HT-29 (cell line): ENCODE results near the gene PKM. TPM values are rescaled to one million over a fixed set of nuclear protein-coding genes. Genes with fewer than 3 reads are reported as not detected.

ENCODE experiments used
- DNase-seq: peaks from one replicate; pipeline ENCODE4 v3.0.0-alpha.2; 2015; ENCODE audit warnings: low spot score
- total RNA-seq: library from RNA; depleted of rRNA; stranded (reverse); fragments of >200 nt; shearing (Covaris generic); gene quantifications from 2 replicates; pipeline ENCODE4 v1.2.3, GENCODE V29; 2014; rRNA removed

The PKM gene
- total RNA-seq, 1 experiment from 2014 or later: 1,702 TPM

DNA sequence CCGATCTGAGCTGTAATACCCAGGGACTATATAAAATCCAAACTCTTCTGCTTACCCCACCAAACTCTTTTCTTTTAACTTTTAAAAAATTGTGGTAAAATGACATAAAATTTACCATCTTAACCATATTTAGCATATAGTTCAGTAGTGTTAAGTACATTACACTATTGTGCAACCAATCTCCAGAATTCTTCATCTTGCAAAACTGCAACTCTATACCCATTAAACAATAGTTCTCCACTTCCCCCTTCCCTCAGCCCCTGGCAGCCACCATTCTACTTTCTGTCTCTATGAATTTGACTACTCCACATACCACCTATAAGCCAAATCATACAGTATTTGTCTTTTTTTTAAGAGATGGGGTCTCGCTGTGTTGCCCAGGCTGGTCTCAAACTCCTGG is 74.1 kb downstream of the PKM start:
- DNase-seq: no peak

- peak; percentile 98 for DNase-seq
Observed at GRCh38 chr15:72155635-72156616, 75.1 kb downstream of the PKM start.

DNA sequence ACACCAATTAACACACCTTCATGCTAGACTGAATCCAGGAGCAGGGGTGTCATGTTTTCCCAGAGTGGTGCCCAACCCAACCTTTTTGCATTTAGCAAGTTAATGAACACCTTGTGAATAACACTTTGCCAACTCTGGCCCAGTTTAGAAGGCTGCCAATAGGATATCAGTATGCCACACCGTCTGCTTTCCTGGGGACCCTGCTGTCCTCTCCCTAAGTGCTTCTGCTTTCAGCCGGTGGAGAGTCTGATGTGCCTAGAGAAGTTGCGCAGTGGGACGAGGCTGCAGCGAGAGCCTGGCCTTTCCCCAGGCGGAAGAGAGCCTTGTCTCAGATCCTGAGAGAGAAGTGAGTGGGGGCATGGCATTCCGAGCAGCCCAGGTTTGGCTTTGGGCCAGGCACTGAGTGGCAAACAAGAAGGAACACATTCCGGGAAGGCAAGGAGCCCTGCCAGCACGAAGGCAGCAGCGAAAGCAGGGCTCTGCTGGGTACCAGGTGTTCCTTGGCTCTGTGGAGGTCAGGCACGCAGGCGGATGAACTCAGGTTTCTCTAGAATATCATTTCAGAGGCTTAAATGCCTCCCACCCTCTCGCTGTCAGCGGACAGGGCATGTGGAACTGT is 75.9 kb downstream of the PKM start:
- DNase-seq: peak; percentile 94

DNA sequence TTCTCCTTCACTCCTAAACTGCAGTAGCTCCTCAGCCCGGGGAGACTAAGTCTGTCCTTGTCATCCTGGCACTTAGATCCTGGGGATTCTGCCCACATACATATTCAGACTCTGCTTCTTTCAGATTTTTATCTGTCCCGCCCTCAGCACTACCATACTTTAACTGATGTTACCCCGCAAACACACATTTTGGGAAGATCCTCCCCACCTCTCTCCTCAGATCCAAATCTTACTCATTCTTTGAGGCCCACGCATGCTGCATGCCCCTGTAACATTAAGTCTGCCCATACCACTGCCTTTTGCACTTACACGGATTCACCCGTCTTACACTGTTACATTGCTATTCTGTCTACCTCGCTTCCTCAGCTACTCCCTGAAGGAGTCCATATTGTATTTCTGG is 76.7 kb downstream of the PKM start:
- DNase-seq: no peak

DNA sequence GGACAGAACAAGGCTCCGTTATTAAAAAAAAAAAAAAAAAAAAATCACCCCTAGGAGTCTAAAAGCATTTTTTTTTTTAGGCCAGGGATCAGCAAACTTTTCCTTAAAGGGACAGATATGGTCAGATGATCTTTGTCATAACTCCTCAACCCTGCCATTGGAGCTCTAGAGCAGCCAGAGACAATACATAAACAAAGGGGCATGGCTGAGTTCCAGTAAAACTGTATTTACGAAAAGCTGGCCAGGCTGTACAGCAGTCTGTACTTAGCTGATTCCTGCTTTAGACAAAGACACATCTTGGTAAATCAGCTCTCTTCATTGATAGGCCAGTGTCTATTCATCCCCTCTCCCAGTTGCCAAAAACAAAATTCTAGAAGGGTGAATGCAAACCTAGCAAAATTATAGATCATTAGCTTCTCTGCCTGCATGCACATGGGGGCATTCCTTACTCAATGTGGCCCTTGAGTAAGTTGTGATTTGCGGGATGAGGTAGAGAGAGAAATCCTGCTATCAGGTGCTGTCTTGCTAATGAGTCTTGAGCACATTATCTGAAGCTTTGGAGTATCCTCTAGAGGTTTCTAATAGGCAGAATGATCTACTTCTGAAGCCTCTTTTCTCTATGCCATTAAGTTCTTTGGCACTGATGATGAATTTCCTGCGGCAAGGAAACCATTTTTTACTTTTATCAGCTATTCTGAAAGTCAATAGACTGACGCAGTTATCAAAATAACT is 77.6 kb downstream of the PKM start:
- DNase-seq: no peak

Other genes starting within 250 kb of the PKM start
- gene MYO9A, start 113.0 kb downstream of the PKM start, total RNA-seq: 7.2 and 11.4 TPM in 2 replicates
- gene SENP8, start 112.8 kb downstream of the PKM start, total RNA-seq: 0.66 and 3.2 TPM in 2 replicates
- gene GRAMD2A, start 33.4 kb downstream of the PKM start, total RNA-seq: 0.03 and 0.29 TPM in 2 replicates
- gene PARP6, start 41.4 kb upstream of the PKM start, total RNA-seq: 39.1 and 49.9 TPM in 2 replicates
- gene CELF6, start 89.0 kb upstream of the PKM start, total RNA-seq: 0.31 and 0.55 TPM in 2 replicates
- gene HEXA, start 144.8 kb upstream of the PKM start, total RNA-seq: 90.3 and 95.0 TPM in 2 replicates
- gene TMEM202, start 167.1 kb upstream of the PKM start, total RNA-seq: not detected in 2 replicates
- gene ARIH1, start 243.1 kb upstream of the PKM start, total RNA-seq: 39.4 and 44.1 TPM in 2 replicates